Nephron (organoid): ENCODE data around the gene JARID2.
A peak's percentile ranks its signal among the peaks of the same experiment; 100 is the strongest.

Experiments used
- H3K27ac Mint-ChIP-seq, 3 experiments: 2 replicates each; pipeline ENCODE4 v1.8.0; 2020; ENCODE audit warnings: mixed read lengths in 3 of 3, mild to moderate bottlenecking in 2 of 3, moderate library complexity in 1 of 3
- H3K27me3 Mint-ChIP-seq: 2 replicates; pipeline ENCODE4 v1.8.0; 2021; ENCODE audit warnings: low read depth, mild to moderate bottlenecking, moderate library complexity, mixed read lengths
- H3K36me3 Mint-ChIP-seq: 2 replicates; pipeline ENCODE4 v1.8.0; 2020; ENCODE audit warnings: low read depth, mixed read lengths
- H3K4me1 Mint-ChIP-seq: 2 replicates; pipeline ENCODE4 v1.8.0; 2020; ENCODE audit warnings: mixed read lengths
- H3K4me3 Mint-ChIP-seq, 3 experiments: 2 replicates each; pipeline ENCODE4 v1.8.0; 2020; ENCODE audit warnings: mild to moderate bottlenecking in 3 of 3, mixed read lengths in 3 of 3, moderate library complexity in 2 of 3
- H3K9me3 Mint-ChIP-seq: 2 replicates; pipeline ENCODE4 v1.8.0; 2020; ENCODE audit warnings: mixed read lengths
- CTCF ChIP-seq, 3 experiments: fragments of 200-600 bp; sonication (generic); IDR thresholded peaks; one replicate each; pipeline ENCODE4 v1.5.0; 2021; ENCODE audit warnings: antibody characterized with exemption in 3 of 3; ENCODE audit not compliant: unreplicated experiment in 3 of 3

JARID2 gene

GRCh38 chr6:15269619-15270018 lies 23.8 kb downstream of the JARID2 start:
- H3K36me3 Mint-ChIP-seq, result peaks cover 12% of the 10 kb centered on the region
- peak overlapping the region in 2 of 3 experiments; percentile 53 to 72 for H3K27ac Mint-ChIP-seq
- H3K27me3 Mint-ChIP-seq, result no peaks in the 10 kb centered on the region
- H3K9me3 Mint-ChIP-seq, result no peaks in the 10 kb centered on the region
- TF ChIP-seq CTCF (IDR thresholded peaks at IDR 0.05; ENCODE audit: unreplicated experiment in 3 of 3), result no peak
- H3K4me3 Mint-ChIP-seq, result no peak overlapping the region
- H3K4me1 Mint-ChIP-seq, result peaks cover 65% of the 10 kb centered on the region

GRCh38 chr6:15270402-15270801 lies 24.5 kb downstream of the JARID2 start:
- peaks cover 14% of the 10 kb centered on the region for H3K36me3 Mint-ChIP-seq

GRCh38 chr6:15272562-15272961 lies 26.7 kb downstream of the JARID2 start:
- TF ChIP-seq CTCF (IDR thresholded peaks at IDR 0.05; ENCODE audit: unreplicated experiment in 3 of 3), result no peak
- Mint-ChIP-seq H3K27ac (peak overlapping the region in 2 of 3 experiments; percentile 15 to 66), H3K9me3 (no peaks in the 10 kb centered on the region), H3K4me3 (no peak overlapping the region), H3K4me1 (peaks cover 62% of the 10 kb centered on the region), H3K36me3 (peaks cover 14% of the 10 kb centered on the region), H3K27me3 (no peaks in the 10 kb centered on the region)

More at GRCh38 chr6:15270402-15270801, 24.5 kb downstream of the JARID2 start:
- Mint-ChIP-seq H3K27me3 (no peaks in the 10 kb centered on the region), H3K27ac (peak overlapping the region in 1 of 3 experiments; percentile 72), H3K4me1 (peaks cover 65% of the 10 kb centered on the region), H3K4me3 (no peak overlapping the region), H3K9me3 (no peaks in the 10 kb centered on the region)
- no peak for TF ChIP-seq CTCF (IDR thresholded peaks at IDR 0.05; ENCODE audit: unreplicated experiment in 3 of 3)

GRCh38 chr6:15274692-15275387 lies 29.0 kb downstream of the JARID2 start:
- Mint-ChIP-seq H3K27me3 (no peaks in the 10 kb centered on the region), H3K4me1 (peaks cover 53% of the 10 kb centered on the region), H3K9me3 (no peaks in the 10 kb centered on the region), H3K4me3 (no peak overlapping the region), H3K36me3 (peaks cover 14% of the 10 kb centered on the region), H3K27ac (peak overlapping the region; percentile 69 to 94 (median 72))
- TF ChIP-seq CTCF (IDR thresholded peaks at IDR 0.05; ENCODE audit: unreplicated experiment in 3 of 3), result peak in 2 of 3 experiments; percentile 15 to 18

GRCh38 chr6:15276036-15276985 lies 30.4 kb downstream of the JARID2 start:
- Mint-ChIP-seq H3K4me3 (peak overlapping the region in 2 of 3 experiments; percentile 22 to 44), H3K36me3 (peaks cover 14% of the 10 kb centered on the region), H3K27ac (peak overlapping the region; percentile 72 to 94 (median 92)), H3K27me3 (no peaks in the 10 kb centered on the region), H3K4me1 (peaks cover 58% of the 10 kb centered on the region), H3K9me3 (no peaks in the 10 kb centered on the region)
- no peak for TF ChIP-seq CTCF (IDR thresholded peaks at IDR 0.05; ENCODE audit: unreplicated experiment in 3 of 3)
